GM19438 (cell line): ENCODE data around the gene TIAM2.
"Not testable (repeated sequence)": the region's sequence is repeated elsewhere in the genome, so short reads cannot be mapped to it uniquely, and the experiment has no call there.

Experiments
- ATAC-seq: cut with Tn5 transposase; IDR thresholded peaks from one replicate; pipeline ENCODE4 v1.9.1; 2021; ENCODE audit warnings: low read depth; ENCODE audit not compliant: unreplicated experiment

TIAM2 gene

DNA sequence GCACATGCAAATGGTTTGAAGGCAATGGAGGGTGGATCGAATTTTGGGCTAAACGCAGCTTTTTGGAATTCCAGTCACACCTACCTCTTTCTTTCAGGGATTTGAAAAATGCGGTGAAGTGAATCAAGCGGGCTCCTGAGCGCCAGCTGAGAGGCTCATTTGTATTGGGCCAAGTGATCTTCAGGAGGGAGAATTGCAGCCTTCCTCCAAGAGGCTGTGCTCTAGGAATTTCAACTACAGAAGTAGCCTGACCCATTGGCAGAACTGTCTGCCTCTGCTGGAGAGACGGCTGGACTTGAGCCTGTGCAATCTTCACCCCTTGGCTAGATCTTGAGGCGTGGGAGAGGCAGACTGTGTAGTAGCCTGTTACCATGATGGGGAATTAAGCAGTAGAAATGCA, 5.7 kb upstream of the TIAM2 start:
- ATAC-seq = no peak

DNA sequence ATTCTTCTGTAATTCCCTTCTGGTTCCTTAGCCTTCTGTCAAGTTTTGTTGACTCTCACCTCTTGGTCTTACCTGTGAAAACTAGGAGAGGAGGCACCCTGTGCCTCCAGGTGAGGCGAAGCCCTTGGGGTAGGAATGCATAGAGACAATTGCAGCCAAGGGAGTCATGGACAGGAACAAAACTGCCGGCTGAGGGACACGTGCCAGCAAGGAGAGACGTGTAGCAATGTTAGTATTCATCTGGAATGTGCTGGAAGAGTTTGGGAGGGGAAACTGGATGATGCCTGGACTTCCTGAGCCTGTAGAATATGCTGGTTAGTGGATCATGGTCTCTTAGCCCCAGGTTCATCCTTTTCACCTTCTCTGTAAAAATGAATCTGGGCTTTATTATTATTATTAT, 3.9 kb upstream of the TIAM2 start:
- no peak for ATAC-seq

DNA sequence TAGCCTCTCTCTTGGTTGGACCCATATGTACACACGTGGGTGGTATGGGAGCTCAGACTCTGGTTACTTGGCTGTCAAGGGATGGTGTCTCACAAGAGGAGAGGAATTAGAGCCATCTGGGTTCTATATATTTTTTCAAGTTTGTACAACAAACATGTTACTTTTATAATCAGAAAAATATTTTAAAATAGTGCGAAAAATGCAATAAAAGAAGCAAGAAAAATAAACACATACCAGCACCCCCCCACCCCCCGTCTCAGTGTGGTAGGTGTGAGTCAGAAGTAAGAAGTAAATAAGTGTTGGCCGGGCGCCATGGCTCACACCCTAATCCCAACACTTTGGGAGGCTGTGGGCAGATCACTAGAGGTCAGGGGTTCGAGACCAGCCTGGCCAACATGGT, 2.1 kb upstream of the TIAM2 start:
- ATAC-seq = no peak

DNA sequence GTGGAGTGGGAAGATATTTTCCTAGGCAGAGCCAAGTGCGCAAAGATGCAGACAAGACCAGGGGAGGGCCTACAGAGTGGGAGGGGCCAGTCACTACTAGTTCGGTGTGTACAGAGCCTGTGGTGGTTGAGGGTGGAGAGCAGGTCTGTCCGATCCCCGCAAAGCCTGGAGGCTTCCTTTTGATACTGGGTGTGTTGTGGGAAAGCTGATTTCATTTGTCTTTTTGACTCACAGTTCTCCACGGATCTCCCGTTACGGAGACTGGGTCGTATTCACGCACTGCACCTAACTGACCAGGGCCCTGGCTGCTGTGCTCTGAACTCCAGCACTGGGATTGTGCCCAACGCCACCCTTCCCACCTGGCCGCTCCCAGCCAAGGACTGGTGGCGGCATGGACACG, 1.4 kb upstream of the TIAM2 start:
- ATAC-seq = no peak

DNA sequence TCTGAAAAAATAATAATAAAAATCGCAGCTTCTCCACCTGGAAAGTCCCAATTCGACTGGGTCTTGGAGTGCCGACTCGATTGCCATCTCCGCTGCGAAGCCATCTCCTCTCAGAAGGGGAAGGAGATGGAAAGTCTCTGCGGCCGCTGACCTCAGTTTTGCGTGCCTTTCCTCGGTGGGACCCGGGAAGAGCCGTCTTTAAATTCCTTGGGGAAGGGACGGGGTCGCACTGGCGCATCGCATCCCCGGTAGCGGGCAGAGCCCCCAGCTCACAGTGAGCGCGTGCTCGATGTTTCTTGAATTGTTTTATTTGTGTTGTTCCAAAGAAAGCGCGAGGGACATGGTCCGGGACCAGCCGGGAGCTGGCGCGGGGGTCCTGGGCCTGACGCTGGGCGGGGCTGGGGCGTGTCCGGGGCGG, 270 bp upstream of the TIAM2 start:
- ATAC-seq = no peak

DNA sequence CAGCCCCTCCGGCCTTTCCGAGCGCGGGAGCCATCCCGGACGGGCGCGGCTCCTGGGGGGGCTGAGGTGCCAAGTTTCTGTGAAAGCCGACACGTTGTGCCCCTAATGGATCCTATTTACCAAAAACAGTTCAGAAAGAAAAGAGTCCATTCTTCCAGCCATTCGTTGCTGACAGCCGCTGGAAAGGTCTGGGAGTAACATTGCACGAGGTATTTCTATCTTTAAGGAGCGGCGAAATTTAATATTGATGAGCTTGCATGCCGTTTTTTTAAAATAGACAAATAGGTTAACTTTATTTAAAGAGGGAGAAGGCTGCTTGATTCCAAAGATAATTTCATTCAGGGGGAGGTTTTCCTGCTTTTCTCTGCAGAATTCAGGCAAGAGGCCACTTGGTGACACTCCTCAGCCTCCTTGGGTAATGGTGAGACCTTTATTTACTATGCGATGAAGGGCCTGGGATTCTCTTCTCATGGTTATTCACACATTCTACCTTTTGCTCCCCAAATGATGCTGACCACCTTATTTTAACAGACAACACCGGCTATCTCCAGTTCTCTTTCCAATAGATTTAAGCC, 988 bp downstream of the TIAM2 start:
- no peak for ATAC-seq

- ATAC-seq = no peak
Observed at GRCh38 chr6:154996841-154997311, 1.8 kb downstream of the TIAM2 start.

DNA sequence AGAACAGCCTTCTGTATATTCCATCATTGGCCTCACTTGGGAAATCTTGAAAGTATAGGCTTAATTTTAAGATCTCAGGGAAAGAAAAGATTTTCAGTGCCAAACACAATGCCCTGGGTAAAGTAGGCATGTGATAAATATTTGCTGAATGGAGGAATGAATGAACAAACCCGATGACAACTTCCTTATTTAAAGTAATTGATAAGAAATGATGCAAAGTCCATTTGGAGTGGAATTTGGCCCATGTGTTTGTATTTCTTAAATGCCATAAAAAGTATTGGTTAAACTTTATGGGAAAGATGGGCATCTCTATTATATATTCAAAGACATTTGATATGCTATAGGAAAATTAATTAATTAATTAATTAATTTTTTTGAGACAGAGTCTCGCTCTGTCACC, 3.7 kb downstream of the TIAM2 start:
- ATAC-seq = no peak

- ATAC-seq = no peak
Observed at GRCh38 chr6:155001482-155001881, 6.4 kb downstream of the TIAM2 start.

GRCh38 chr6:155001934-155002333, 6.8 kb downstream of the TIAM2 start:
- ATAC-seq = no peak

DNA sequence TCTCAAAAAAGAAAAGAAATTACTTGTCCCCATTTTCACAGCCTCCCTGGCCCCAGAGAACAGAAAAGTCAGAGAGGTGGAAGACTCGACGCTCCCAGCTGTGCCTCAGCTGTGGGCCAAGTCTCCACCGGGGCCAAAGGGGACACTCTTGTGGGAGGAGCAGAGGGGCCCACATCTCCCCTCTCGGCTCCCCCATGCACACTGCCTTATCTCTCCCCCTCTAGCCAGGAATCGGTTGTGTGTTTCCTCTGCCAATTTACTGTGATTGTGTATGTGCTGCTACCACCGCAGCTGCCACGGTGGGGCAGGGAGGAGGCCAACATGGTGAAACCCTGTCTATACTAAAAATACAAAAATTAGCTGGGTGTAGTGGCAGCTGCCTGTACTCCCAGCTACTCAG, 8.4 kb downstream of the TIAM2 start:
- ATAC-seq = no peak

- ATAC-seq = no peak
Observed at GRCh38 chr6:155004017-155004416, 8.9 kb downstream of the TIAM2 start.

- no peak for ATAC-seq
Observed at GRCh38 chr6:155004576-155005372, 9.7 kb downstream of the TIAM2 start.

GRCh38 chr6:155008625-155009024, 13.5 kb downstream of the TIAM2 start:
- ATAC-seq = no peak

GRCh38 chr6:155010940-155011339, 15.8 kb downstream of the TIAM2 start:
- ATAC-seq = no peak

- ATAC-seq = no peak
Observed at GRCh38 chr6:155011809-155012291, 16.7 kb downstream of the TIAM2 start.

- ATAC-seq = no peak
Observed at GRCh38 chr6:155013457-155013876, 18.4 kb downstream of the TIAM2 start.

DNA sequence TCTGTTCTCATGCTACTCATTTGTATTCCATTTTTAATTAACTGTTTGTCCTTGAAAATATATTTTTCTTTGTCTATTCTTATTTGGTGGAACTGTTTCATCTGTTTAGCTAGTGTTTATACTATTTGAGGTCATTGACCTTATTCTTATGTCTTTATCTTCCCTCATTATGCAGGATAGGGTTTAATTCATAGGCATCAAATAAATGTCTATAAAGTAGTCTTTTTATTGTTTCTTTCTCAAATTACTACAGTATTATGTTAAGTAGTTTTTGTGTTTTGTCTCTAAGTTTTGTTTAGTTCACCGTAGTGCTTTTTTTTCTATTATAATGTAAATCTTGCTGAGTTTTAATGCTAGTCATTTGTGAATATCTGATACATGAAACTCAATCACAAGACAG, 19.0 kb downstream of the TIAM2 start:
- no peak for ATAC-seq

DNA sequence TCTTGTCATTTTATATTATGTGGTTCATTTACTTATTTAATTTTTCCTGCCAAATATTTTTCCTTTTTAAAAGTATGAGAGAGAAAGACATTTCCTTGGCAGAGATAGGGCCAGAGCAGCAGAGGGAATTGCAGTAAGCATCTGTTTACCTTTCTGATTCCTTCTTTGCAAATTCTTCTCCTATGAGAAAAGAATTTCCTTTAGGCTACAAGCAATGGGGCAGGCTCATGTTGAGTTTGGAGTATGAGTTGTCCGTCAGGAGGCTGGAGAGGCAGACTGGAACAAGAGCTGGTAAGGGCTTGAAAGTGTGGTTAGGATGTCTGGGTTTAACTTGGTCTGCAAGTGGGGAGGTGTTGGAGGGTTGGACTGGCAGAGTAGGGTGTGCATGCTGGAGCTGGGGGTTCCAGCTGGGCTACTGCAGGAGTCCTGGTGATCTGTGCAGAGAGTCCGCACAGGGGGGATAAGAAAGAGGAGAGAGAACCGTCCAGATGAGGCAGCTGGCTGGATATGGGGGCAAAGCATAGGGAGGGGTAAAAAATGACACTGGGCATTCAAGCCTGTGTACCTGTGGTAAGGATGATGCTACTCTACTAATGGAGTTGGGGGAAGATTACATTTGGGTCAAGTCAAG, 19.7 kb downstream of the TIAM2 start:
- ATAC-seq = no peak

DNA sequence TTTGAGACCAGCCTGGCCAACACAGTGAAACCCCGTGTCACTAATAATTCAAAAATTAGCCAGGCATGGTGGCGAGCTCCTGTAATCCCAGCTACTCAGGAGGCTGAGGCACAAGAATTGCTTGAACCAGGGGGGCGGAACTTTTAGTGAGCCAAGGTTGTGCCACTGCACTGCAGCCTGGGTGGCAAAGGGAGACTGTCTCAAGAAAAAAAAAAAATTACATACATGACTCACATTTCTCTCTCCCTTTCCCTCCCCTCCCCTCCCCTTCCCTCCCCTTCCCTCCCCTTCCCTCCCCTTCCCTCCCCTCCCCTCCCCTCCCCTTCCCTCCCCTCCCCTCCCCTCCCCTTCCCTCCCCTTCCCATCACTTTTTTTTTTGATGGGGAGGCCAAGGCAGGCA, 23.3 kb downstream of the TIAM2 start:
- ATAC-seq = not testable (repeated sequence)

DNA sequence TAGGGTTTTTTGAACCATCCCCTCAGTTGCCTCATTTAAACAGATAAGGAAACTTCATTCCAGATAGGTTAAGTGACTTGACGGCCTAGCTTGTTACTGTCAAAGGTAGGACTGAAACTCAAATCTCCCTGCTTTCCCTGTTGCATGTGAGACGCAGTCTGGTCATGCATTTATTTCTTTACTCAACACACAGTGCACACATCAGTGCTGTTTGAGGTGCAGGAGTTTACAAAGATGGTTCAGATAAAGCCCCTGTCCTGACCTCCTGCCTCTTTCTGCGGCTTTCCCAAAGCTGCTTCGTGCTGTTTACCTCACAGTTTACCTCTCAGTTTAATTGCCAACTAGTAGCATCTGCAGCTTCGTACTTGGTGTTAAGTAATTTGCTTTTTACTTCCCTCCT, 26.6 kb downstream of the TIAM2 start:
- ATAC-seq = no peak

DNA sequence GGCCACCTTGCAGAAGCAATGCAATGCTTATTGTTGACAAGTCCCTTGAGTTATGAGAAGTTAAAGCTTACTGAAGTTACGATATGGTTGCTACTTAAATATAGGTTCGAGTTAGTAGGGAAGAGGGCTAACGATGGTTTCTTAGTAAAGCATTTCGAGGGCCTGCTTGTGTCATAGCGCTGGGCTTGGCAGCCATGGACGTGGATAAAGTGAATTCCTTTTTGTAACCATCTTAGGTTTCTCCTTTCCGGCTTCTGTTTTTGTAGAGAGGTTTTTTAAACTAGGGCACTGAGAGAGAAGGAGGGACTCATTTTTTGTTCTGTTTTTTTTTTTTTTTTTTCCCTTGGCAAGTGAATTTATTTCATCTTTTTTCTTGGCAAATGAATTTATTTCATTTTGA, 27.6 kb downstream of the TIAM2 start:
- ATAC-seq = no peak
